Nephron progenitor cell (in vitro differentiated cells): ENCODE measurements around the gene NR5A1.

Experiments used
- DNase-seq: peaks from one replicate; pipeline ENCODE4 v3.0.0; 2021
- H3K27ac Mint-ChIP-seq: 2 replicates; pipeline ENCODE4 v1.8.0; 2021; ENCODE audit warnings: mild to moderate bottlenecking, moderate library complexity, mixed read lengths
- H3K27me3 Mint-ChIP-seq: 2 replicates; pipeline ENCODE4 v1.8.0; 2021; ENCODE audit warnings: mild to moderate bottlenecking, low read depth, mixed read lengths; ENCODE audit not compliant: poor library complexity
- H3K36me3 Mint-ChIP-seq: 2 replicates; pipeline ENCODE4 v1.8.0; 2021; ENCODE audit warnings: low read depth, mixed read lengths
- H3K4me1 Mint-ChIP-seq: 2 replicates; pipeline ENCODE4 v1.8.0; 2021; ENCODE audit warnings: mixed read lengths
- H3K4me3 Mint-ChIP-seq: 2 replicates; pipeline ENCODE4 v1.8.0; 2021; ENCODE audit warnings: mild to moderate bottlenecking, moderate library complexity, mixed read lengths
- H3K9me3 Mint-ChIP-seq: 2 replicates; pipeline ENCODE4 v1.8.0; 2021; ENCODE audit warnings: mild to moderate bottlenecking, moderate library complexity, mixed read lengths
- TF ChIP-seq, protein P1 (sequence below): fragments of 200-600 bp; sonication (generic); IDR thresholded peaks from 2 replicates; pipeline ENCODE4 v1.5.0; 2021; ENCODE audit warnings: antibody characterized with exemption

Gene NR5A1

DNA sequence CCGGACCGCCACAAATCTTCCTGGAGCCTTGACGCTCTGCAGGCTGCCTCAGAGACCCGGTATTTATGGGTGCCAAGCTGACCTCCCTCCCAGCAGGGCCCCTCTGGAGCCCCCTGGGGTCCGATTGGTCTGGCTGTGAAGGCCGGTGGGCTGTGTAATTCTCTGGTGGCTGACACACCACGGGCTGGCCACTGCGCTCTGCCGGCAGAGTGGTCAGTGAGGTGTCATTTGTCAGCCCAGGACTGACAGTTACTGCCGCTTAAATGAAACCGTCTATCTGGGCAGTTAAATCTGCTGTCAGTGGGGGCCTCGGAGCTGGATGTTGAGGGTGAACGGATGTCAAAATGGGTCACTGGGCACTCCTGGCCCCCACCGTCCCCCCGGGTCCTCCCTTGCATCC lies 10.7 kb downstream of the NR5A1 start:
- H3K27me3 Mint-ChIP-seq: peaks cover 92% of the 10 kb centered on the region
- no peak overlapping the region for H3K27ac Mint-ChIP-seq
- TF ChIP-seq, protein P1, sequence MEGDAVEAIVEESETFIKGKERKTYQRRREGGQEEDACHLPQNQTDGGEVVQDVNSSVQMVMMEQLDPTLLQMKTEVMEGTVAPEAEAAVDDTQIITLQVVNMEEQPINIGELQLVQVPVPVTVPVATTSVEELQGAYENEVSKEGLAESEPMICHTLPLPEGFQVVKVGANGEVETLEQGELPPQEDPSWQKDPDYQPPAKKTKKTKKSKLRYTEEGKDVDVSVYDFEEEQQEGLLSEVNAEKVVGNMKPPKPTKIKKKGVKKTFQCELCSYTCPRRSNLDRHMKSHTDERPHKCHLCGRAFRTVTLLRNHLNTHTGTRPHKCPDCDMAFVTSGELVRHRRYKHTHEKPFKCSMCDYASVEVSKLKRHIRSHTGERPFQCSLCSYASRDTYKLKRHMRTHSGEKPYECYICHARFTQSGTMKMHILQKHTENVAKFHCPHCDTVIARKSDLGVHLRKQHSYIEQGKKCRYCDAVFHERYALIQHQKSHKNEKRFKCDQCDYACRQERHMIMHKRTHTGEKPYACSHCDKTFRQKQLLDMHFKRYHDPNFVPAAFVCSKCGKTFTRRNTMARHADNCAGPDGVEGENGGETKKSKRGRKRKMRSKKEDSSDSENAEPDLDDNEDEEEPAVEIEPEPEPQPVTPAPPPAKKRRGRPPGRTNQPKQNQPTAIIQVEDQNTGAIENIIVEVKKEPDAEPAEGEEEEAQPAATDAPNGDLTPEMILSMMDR: no peak
- H3K36me3 Mint-ChIP-seq: no peaks in the 10 kb centered on the region
- no peaks in the 10 kb centered on the region for H3K9me3 Mint-ChIP-seq
- DNase-seq: peak; percentile 81
- peak overlapping the region; percentile 16 for H3K4me3 Mint-ChIP-seq
- peaks cover 45% of the 10 kb centered on the region for H3K4me1 Mint-ChIP-seq

DNA sequence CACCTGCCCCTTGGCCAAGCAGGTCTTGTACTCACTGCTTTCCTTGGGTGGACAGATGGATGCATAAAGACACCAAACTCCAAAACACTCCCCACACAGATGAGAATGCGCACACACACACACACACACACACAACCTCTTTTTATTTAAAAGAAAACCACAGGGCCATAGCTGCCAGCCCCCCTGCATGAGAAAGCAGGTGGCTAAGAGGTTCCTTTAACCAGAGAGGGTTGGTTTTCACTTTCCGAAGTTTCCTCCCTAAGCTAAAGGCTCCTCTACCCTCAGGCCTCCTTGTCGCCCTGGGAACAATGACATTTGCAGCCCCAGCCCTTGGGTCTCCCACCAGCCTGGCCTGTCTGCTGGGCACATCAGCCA lies 11.1 kb downstream of the NR5A1 start:
- DNase-seq: no peak
- Mint-ChIP-seq H3K27me3 (peaks cover 88% of the 10 kb centered on the region), H3K4me1 (peaks cover 45% of the 10 kb centered on the region), H3K9me3 (no peaks in the 10 kb centered on the region), H3K4me3 (peak overlapping the region; percentile 16), H3K27ac (no peak overlapping the region), H3K36me3 (no peaks in the 10 kb centered on the region)
- TF ChIP-seq, protein P1: no peak

DNA sequence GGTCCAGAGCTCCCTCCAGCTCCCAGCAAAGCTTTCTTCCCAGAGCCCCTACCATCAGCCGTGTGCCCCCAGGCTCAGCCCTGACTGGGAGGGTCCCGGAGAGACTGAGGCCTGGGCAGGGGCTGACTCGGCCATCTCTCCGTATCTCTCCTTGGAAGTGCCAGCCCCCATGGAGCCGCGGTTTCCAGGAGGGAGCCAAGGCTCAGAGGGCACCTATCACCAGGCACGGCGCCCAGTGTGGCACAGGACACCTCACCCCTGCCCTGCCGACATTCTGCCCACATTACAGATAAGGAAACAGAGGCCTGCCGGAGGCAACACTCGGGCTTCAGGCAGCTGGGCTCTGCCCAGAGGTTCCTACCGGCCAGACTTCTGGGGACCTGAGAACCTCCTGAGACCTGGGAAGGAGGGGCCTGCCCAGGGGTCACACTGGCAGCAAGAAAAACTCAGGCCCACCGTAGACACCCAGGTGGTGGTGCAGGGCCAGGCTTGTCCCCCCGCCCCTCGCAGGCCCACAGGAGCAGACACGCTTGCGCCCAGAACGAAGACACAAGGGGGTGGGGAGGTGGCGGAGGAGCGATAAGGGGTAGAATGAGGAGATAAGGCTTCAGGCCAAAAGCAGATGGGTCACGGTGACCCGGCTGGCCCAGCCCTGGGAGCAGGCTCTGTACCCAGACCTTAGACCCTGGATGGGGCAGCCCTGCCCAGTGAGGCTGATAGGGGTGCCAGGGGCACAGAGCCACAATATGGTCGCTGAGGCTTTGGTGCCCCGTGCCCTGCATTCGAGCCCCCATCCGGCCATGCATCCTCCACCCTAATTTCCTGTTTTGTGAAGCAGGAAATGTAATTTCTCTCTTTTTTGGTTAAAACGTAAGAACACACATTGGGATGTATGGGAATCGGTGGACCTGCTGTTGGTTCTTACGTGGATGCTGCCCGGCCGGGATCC lies 11.8 kb downstream of the NR5A1 start:
- no peaks in the 10 kb centered on the region for H3K9me3 Mint-ChIP-seq
- TF ChIP-seq, protein P1: no peak
- no peaks in the 10 kb centered on the region for H3K36me3 Mint-ChIP-seq
- no peak overlapping the region for H3K4me3 Mint-ChIP-seq
- no peak for DNase-seq
- peaks cover 45% of the 10 kb centered on the region for H3K4me1 Mint-ChIP-seq
- H3K27ac Mint-ChIP-seq: no peak overlapping the region
- peaks cover 84% of the 10 kb centered on the region for H3K27me3 Mint-ChIP-seq

DNA sequence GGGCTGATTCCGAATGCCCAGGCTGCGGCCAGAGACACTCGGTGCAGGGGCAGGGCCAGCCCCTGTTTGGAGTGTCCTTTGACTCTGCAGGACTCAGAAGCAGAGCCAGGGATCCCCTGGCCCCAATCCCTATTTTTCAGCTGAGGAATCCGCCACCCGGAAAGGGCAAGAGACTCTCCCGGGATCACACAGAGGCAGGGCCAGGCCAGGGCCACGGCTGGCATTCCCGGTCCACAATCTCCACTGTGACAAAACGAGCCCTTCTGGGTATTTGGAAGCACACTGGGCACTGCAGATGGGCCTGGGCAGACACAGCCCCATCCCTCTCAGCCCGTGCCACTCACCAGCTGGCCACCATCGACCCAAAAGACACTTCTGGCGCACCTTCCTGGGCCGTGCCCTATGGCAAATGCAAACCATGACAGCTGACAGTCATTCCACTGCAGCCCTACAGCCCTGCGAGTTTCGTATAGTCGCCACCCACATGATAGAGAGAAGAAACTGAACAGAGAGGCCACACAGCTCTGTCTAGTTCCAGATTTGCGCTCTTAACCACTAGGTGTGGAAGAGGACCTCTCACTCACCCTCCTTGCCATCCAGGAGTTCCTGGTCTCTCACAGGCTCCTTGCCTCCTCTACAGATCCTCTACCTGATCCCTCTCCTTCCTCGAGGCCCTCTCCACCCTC lies 13.3 kb downstream of the NR5A1 start:
- TF ChIP-seq, protein P1: no peak
- H3K4me3 Mint-ChIP-seq: no peak overlapping the region
- peaks cover 86% of the 10 kb centered on the region for H3K27me3 Mint-ChIP-seq
- H3K4me1 Mint-ChIP-seq: peaks cover 50% of the 10 kb centered on the region
- no peaks in the 10 kb centered on the region for H3K36me3 Mint-ChIP-seq
- H3K9me3 Mint-ChIP-seq: no peaks in the 10 kb centered on the region
- H3K27ac Mint-ChIP-seq: no peak overlapping the region
- DNase-seq: no peak

DNA sequence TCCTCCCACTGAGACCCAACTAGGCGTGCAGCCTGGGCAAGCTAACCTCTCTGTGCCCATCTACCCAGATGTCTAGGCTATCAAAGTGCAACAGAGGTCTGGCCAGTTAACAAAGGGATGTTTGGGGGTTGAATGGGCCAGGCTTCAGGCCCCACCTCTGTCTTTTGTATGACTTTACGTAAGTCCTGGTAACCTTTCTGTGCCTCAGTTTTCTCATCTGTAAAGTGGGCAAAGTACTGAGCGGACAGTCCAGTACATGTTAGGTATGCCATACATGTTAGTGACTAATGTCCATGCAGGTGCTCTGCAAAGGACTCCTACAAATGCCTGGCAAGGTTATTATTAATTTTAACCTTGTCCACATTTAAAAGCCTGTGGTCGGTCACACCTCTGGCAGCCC lies 14.0 kb downstream of the NR5A1 start:
- Mint-ChIP-seq H3K4me1 (peaks cover 48% of the 10 kb centered on the region), H3K27ac (no peak overlapping the region), H3K27me3 (peaks cover 85% of the 10 kb centered on the region), H3K9me3 (no peaks in the 10 kb centered on the region), H3K4me3 (no peak overlapping the region), H3K36me3 (no peaks in the 10 kb centered on the region)
- TF ChIP-seq, protein P1: no peak
- DNase-seq: no peak
